ENCODE results near the gene CYFIP2.
"Not testable (repeated sequence)": the region's sequence is repeated elsewhere in the genome, so short reads cannot be mapped to it uniquely, and the experiment has no call there.

The CYFIP2 gene

GRCh38 chr5:157265714-157266285 lies at the start of gene CYFIP2:
CYFIP2 (plus strand) TSS chr5:157266123; CDS start chr5:157285362, 19,239 bp downstream.
- DNase-seq: peak; percentile 81

GRCh38 chr5:157216391-157217142 lies 49.4 kb upstream of the CYFIP2 start:
- DNase-seq: no peak

GRCh38 chr5:157217289-157218024 lies 48.5 kb upstream of the CYFIP2 start:
- DNase-seq: peak; percentile 53

- DNase-seq: no peak
Observed at GRCh38 chr5:157219491-157220271, 46.2 kb upstream of the CYFIP2 start.

- DNase-seq: no peak
Observed at GRCh38 chr5:157221959-157222358, 44.0 kb upstream of the CYFIP2 start.

GRCh38 chr5:157222506-157223230 lies 43.3 kb upstream of the CYFIP2 start:
- peak; percentile 55 for DNase-seq

- no peak for DNase-seq
Observed at GRCh38 chr5:157225469-157226422, 40.2 kb upstream of the CYFIP2 start.

GRCh38 chr5:157230610-157231009 lies 35.3 kb upstream of the CYFIP2 start:
- no peak for DNase-seq

- DNase-seq: no peak
Observed at GRCh38 chr5:157232706-157233105, 33.2 kb upstream of the CYFIP2 start.

- no peak for DNase-seq
Observed at GRCh38 chr5:157233515-157233914, 32.4 kb upstream of the CYFIP2 start.

- DNase-seq: no peak
Observed at GRCh38 chr5:157236423-157236822, 29.5 kb upstream of the CYFIP2 start.

- DNase-seq: no peak
Observed at GRCh38 chr5:157241483-157241882, 24.4 kb upstream of the CYFIP2 start.

- not testable (repeated sequence) for DNase-seq
Observed at GRCh38 chr5:157244704-157245103, 21.2 kb upstream of the CYFIP2 start.

GRCh38 chr5:157245476-157245875 lies 20.4 kb upstream of the CYFIP2 start:
- no peak for DNase-seq

GRCh38 chr5:157245886-157246285 lies 20.0 kb upstream of the CYFIP2 start:
- no peak for DNase-seq

- DNase-seq: no peak
Observed at GRCh38 chr5:157247267-157247666, 18.7 kb upstream of the CYFIP2 start.

- no peak for DNase-seq
Observed at GRCh38 chr5:157248821-157249470, 17.0 kb upstream of the CYFIP2 start.

- DNase-seq: no peak
Observed at GRCh38 chr5:157252711-157253465, 13.0 kb upstream of the CYFIP2 start.

GRCh38 chr5:157253547-157253946 lies 12.4 kb upstream of the CYFIP2 start:
- DNase-seq: no peak

- DNase-seq: no peak
Observed at GRCh38 chr5:157258450-157258849, 7.5 kb upstream of the CYFIP2 start.

All from stimulated activated CD4-positive, alpha-beta T cell treated with anti-CD3 and anti-CD28 coated beads, Interleukin-12 subunit alpha, Interleukin-12 subunit beta, amount 100 ng/mL, for 4 hours (primary cell).